Osteoblast (primary cell): ENCODE measurements around the gene MEF2C. TPM values are rescaled to one million over a fixed set of nuclear protein-coding genes. Genes with fewer than 3 reads are reported as not detected.

ENCODE experiments used
- DNase-seq: peaks from one replicate; pipeline ENCODE4 v3.0.0; 2011; ENCODE audit warnings: low spot score, mixed read lengths; ENCODE audit not compliant: insufficient read length; ENCODE audit errors: missing footprints
- H2AFZ ChIP-seq: 2 replicates; pipeline ENCODE4 v1.6.0; 2011; ENCODE audit warnings: mild to moderate bottlenecking, low read length
- H3K27ac ChIP-seq: 2 replicates; pipeline ENCODE4 v1.5.1; 2011; ENCODE audit warnings: mild to moderate bottlenecking, low read depth, low read length, moderate library complexity
- H3K27me3 ChIP-seq: 2 replicates; pipeline ENCODE4 v1.6.0; 2012; ENCODE audit warnings: mild to moderate bottlenecking, control low read depth, inconsistent platforms, low read length, moderate library complexity; ENCODE audit not compliant: insufficient read depth
- H3K36me3 ChIP-seq: 2 replicates; pipeline ENCODE4 v1.5.1; 2011; ENCODE audit warnings: mild to moderate bottlenecking, low read length, control low read depth, moderate library complexity; ENCODE audit not compliant: insufficient read depth
- H3K4me1 ChIP-seq: 2 replicates; pipeline ENCODE4 v1.5.1; 2011; ENCODE audit warnings: mild to moderate bottlenecking, low read length, control low read depth, moderate library complexity; ENCODE audit not compliant: insufficient read depth
- H3K4me2 ChIP-seq: 2 replicates; pipeline ENCODE4 v1.6.0; 2011; ENCODE audit warnings: mild to moderate bottlenecking, low read length; ENCODE audit not compliant: insufficient read depth
- H3K4me3 ChIP-seq: fragments of 200-600 bp; sonication (generic); 3 replicates; pipeline ENCODE4 v1.5.1; 2012; ENCODE audit warnings: mild to moderate bottlenecking, low read length, inconsistent platforms; ENCODE audit not compliant: insufficient read depth
- H3K79me2 ChIP-seq: 2 replicates; pipeline ENCODE4 v1.6.0; 2012; ENCODE audit warnings: mild to moderate bottlenecking, low read length, control low read depth, inconsistent platforms; ENCODE audit not compliant: insufficient read depth
- H3K9me3 ChIP-seq: 2 replicates; pipeline ENCODE4 v1.5.1; 2011; ENCODE audit warnings: low read depth, low read length, control low read depth
- H4K20me1 ChIP-seq: 2 replicates; pipeline ENCODE4 v1.6.0; 2012; ENCODE audit warnings: mild to moderate bottlenecking, low read length, control low read depth; ENCODE audit not compliant: insufficient read depth
- total RNA-seq: library from RNA; depleted of rRNA; stranded (reverse); fragments of >200 nt; gene quantifications from 2 replicates; pipeline ENCODE4 v1.2.3, GENCODE V29; 2012
- TF ChIP-seq, protein P1 (sequence below): IDR thresholded peaks from 2 replicates; pipeline ENCODE4 v1.5.1; 2011; ENCODE audit warnings: mild to moderate bottlenecking, low read depth, low read length, moderate library complexity; ENCODE audit errors: extremely low read depth

MEF2C gene
- 9.4 and 13.4 TPM in 2 replicates for total RNA-seq

DNA sequence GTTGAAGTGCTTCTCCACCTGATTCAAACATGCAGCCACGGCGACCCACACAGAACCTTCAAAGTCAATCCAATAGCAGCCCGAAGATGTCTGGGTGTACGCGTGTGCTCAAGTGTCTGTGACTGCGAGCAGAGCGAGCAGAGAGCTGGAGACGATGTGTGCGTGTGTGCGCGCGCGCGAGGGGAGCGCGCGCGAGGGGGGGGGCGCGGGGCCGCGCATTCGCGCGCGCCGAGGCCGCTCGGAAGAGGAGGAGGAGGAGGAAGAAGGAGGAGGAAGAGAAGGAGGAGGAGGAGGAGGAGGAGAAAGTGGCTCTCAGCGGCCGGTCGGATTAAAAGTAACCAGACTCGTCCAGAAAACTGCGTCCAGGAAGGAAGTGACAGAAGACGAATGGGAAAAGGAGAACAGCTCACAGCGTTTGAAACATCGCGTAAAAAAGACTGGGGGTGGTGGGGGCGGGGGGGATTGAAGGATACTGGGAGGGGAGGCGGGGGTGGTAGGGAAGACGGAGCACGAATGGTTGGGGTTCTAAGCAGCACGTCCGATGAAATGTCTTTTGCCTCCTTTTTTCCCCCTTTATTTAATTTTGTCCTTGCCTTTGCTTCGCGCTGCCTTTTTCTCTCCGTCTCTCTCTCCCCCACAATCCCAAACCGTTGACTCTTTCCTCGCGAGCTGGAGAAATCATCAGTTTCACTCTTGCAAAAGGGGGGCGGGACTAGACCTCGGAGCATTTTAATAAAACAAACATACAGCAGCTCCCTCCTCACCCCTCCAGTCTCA is at the start of gene MEF2C:
Gene MEF2C (minus strand): TSS at position 126 of the 777 bp plus-strand sequence. CDS start 59,396 bp downstream, outside the sequence.
- no peaks in the 10 kb centered on the region for H4K20me1 ChIP-seq
- H3K79me2 ChIP-seq, result peaks cover 30% of the 10 kb centered on the region
- H3K4me2 ChIP-seq, result peak within 1 kb of the TSS; percentile 87
- TF ChIP-seq, protein P1, sequence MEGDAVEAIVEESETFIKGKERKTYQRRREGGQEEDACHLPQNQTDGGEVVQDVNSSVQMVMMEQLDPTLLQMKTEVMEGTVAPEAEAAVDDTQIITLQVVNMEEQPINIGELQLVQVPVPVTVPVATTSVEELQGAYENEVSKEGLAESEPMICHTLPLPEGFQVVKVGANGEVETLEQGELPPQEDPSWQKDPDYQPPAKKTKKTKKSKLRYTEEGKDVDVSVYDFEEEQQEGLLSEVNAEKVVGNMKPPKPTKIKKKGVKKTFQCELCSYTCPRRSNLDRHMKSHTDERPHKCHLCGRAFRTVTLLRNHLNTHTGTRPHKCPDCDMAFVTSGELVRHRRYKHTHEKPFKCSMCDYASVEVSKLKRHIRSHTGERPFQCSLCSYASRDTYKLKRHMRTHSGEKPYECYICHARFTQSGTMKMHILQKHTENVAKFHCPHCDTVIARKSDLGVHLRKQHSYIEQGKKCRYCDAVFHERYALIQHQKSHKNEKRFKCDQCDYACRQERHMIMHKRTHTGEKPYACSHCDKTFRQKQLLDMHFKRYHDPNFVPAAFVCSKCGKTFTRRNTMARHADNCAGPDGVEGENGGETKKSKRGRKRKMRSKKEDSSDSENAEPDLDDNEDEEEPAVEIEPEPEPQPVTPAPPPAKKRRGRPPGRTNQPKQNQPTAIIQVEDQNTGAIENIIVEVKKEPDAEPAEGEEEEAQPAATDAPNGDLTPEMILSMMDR, result no peak
- DNase-seq, result peak; percentile 95
- H3K4me3 ChIP-seq, result peak within 1 kb of the TSS; percentile 73
- H3K27me3 ChIP-seq, result no peaks in the 10 kb centered on the region
- peak within 1 kb of the TSS; percentile 84 for H2AFZ ChIP-seq
- H3K27ac ChIP-seq, result peak within 1 kb of the TSS; percentile 84
- no peaks in the 10 kb centered on the region for H3K36me3 ChIP-seq
- H3K9me3 ChIP-seq, result no peaks in the 10 kb centered on the region
- peaks cover 27% of the 10 kb centered on the region for H3K4me1 ChIP-seq

DNA sequence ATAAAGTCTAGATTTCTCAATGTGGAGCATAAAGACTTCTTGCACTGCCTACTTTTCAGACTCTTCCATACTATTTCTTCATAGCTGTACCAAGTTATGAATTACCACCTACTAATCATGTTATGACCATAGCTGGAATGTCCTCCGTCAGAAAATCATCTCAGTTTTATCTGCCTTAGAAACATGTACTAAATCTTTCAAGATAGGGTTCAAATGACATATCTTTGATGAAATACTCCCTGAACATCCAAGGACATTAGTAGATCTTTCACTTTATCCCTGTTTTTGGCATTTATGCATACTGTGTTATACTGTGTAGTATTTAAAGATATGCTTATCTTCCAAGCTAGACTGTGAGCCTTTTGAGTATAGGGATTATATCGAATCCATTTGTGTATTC is 49.6 kb upstream of the MEF2C start:
- H3K4me1 ChIP-seq, result no peaks in the 10 kb centered on the region
- H3K9me3 ChIP-seq, result no peaks in the 10 kb centered on the region
- H3K27ac ChIP-seq, result no peak overlapping the region
- no peak overlapping the region for H3K4me2 ChIP-seq
- H4K20me1 ChIP-seq, result no peaks in the 10 kb centered on the region
- no peaks in the 10 kb centered on the region for H3K36me3 ChIP-seq
- TF ChIP-seq, protein P1, result no peak
- no peaks in the 10 kb centered on the region for H3K27me3 ChIP-seq
- no peaks in the 10 kb centered on the region for H3K79me2 ChIP-seq
- H3K4me3 ChIP-seq, result no peak overlapping the region
- H2AFZ ChIP-seq, result no peak overlapping the region
- DNase-seq, result no peak

DNA sequence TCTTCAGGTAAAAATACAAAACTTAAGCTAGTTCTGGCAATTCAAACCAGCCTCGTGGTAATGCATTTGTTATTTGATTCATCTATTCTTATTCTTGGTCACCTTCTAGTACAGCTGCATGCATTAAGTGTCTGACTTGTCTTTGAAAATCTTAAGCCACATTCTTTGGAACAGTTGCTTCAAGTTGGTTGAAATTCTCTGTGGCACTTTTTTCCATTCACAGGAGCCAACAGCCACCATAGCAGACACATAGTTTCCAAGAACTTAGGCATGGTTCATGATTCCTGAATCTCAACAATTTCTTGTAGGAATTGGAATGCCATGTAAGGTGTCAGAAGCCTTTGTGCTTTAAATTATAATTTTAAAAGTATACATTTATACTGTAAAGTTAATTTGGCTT is 47.4 kb upstream of the MEF2C start:
- Histone ChIP-seq H3K4me1 (no peaks in the 10 kb centered on the region), H3K27me3 (no peaks in the 10 kb centered on the region), H3K9me3 (no peaks in the 10 kb centered on the region), H3K4me2 (no peak overlapping the region), H3K27ac (no peak overlapping the region), H3K36me3 (no peaks in the 10 kb centered on the region), H3K4me3 (no peak overlapping the region), H3K79me2 (no peaks in the 10 kb centered on the region), H2AFZ (no peak overlapping the region), H4K20me1 (no peaks in the 10 kb centered on the region)
- no peak for DNase-seq
- TF ChIP-seq, protein P1, result no peak

DNA sequence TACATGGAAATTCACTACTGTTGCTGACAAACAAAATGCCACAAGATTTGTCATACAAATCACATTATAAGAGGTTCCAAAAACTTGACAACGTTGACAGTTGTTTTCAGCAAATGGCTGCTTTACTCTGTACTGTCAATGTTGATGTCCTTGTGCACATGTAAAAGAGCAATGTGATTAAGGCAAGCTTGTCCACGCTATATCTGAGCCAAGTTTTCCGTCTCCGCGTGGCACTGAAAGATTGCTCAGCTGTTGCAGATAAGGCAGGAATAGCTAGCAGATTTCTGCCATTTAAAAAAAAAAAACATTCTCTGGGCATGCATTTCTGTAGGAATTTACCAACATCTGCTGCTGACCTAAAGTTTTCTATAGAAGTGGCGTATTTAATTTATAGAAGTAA is 46.4 kb upstream of the MEF2C start:
- Histone ChIP-seq H3K79me2 (no peaks in the 10 kb centered on the region), H4K20me1 (no peaks in the 10 kb centered on the region), H3K27me3 (no peaks in the 10 kb centered on the region), H3K4me2 (no peak overlapping the region), H3K4me3 (no peak overlapping the region), H3K36me3 (no peaks in the 10 kb centered on the region), H3K9me3 (no peaks in the 10 kb centered on the region), H3K27ac (no peak overlapping the region), H3K4me1 (no peaks in the 10 kb centered on the region), H2AFZ (no peak overlapping the region)
- DNase-seq, result no peak
- TF ChIP-seq, protein P1, result no peak
